Activated effector memory CD4-positive, alpha-beta T cell treated with Interleukin-2 at 50 U/mL for 16 hours (primary cell): ENCODE results near the gene OR6S1.
"Not testable (repeated sequence)": the region's sequence is repeated elsewhere in the genome, so short reads cannot be mapped to it uniquely, and the experiment has no call there.

ENCODE experiments used
- DNase-seq: peaks from one replicate; pipeline ENCODE4 v3.0.0-alpha.2; 2020

OR6S1 gene

DNA sequence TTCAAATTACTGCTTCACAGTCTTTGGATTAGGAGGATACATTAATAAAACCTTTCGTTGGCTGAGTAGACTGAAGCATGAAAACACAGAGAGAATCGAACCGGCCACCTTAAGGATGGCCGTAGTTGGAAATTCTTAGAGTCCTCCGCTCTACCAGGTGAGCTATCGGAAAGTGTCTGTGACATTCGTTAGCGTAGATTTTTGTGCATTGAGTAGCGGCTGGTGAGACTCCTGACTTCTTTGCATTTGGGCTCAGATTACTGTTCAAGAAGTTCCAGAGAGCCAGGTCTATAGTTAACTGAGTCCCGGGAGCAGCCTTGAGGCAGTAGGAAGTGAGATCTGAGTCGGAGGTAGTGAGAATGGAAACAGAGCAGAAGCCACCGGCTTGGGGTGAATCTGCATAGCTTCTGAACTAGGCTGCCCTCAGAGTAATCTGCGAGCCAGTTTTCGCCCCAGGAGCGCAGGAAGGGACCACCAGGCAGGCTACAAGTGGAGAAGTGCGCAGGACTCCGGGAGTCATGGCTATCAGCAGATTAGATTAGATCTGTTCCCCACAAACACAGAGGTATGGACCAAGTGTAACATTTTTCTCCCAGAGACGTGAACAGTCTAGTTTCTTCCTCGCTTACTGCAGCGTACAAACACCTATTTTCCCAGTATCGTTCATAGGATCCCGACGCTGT lies 11.0 kb downstream of the OR6S1 start:
- no peak for DNase-seq

DNA sequence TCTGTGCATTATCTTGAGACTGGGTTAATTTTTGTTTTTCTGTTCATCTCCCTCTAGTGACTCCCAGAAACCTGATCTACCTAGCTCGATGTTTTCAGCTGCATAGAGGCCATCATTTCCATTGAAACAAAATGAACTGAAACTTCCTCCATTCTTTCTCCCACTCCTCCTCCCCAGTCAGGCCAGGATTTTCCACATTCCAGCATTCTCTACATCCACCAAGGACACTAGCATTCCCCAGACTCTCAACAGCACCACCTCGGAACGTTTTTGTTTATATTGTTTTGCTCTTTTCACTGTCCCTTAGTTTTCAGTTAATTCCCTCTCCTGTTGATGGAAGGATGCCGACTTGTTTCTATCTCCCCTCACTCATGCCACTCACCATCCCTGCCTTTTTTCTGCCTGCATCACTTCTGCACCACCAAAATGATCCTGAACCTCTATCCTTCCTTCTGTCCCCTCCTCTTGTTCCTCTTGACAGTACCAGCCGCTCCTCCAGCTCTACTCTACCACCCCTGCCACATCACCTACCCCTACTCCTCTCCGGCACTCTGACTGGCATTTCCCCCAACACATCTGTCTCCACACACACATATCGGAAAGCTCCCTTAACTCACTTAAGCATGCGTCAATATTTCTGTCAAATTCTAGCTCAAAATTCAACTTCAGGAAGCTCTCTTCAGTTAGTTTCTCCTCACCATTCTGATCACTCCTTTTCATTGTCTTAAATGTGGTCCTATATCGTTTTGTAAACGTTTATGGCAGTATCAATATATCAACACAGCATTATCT lies 13.2 kb downstream of the OR6S1 start:
- DNase-seq: no peak

DNA sequence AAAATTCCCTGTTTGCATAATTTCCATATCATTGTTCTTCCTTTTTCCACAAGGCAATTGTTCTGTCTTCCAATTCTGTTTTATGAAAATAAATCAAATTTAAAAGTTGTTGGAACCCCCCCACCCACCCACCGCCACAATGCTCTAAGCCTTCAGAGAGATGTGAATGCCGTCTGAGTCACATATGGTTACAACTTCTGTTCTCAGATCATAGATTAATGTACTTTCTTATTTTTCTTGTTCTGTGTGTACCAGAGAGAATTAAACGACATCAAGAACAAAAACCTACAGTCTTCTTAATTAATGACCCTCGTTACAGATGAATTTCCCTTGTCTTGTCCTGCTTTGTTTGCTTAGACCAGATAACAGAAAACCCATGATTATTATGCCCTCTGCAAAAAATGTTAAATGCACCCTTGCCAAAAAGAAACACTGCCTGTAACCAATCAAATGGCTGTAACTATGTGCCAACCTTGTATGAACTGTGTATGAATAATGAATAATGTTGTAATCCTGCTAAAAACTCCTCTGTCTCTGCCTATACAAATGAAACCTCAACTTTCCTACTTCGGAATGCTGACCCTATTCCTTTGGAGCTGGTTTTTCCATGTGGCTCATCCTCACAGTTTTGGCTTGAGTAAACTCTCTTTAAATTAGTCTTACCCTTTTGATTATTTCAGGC lies 14.0 kb downstream of the OR6S1 start:
- no peak for DNase-seq

DNA sequence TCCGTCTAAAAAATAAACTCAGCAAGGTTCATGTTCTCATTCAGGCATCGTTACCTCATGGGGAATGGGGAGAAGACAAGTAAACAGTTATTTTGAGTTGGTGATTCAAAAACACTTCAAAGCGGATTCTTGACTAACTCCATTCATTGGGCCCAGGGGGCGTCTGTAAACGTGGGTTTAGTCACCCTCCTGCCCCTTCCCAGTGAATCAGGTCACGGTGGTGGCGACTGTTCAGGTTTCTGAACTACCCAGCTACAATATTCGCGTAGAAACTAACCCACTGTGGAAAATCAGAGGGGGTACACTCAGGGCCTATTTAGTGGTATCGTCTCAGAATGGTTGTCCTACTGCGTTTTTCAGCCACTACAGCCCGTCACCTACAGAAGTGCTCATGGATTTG lies 15.2 kb downstream of the OR6S1 start:
- no peak for DNase-seq

DNA sequence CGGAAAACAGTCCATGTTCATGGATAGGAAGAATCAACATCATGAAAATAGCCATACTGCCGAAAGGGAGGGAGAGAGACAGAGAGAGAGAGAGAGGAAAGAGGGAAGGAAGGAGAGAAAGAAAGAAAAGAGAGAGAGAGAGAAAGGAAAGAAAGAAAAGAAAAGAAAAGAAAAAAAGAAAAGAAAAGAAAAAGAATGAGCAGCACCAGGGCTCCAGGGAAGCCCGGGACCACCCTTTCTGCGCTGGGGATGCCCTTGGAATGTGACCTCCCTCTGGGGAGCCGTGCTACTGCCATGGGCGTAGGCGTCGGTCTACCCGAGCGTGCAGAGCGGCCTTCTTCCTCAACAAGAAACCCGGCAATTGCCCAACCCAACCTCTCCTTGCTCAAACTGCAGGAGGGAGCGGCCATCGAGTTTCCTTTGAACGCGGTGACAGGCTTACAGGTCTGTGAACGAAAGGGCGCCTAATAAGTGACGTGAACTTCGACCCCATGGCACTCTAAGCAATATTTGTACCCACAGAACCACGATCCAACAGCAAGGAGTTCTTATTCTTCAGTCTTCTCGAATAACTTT lies 16.9 kb downstream of the OR6S1 start:
- peak; percentile 40 for DNase-seq

DNA sequence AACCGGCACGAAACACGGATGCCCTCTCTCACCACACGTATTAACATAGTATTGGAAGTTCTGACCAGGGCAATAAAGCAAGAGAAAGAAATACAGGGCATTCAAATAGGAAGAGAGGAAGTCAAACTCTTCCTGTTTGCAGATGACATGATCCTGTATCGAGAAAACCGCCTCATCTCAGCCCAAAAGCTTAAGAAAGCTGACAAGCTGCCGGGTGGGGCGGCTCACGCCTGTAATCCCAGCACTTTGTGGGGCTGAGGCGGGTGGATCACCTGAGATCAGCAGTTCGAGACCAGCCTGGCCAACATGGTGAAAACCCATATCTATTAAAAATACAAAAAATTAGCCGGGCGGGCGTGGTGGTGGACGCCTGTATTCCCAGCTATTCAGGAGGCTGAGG lies 17.7 kb downstream of the OR6S1 start:
- DNase-seq: no peak

DNA sequence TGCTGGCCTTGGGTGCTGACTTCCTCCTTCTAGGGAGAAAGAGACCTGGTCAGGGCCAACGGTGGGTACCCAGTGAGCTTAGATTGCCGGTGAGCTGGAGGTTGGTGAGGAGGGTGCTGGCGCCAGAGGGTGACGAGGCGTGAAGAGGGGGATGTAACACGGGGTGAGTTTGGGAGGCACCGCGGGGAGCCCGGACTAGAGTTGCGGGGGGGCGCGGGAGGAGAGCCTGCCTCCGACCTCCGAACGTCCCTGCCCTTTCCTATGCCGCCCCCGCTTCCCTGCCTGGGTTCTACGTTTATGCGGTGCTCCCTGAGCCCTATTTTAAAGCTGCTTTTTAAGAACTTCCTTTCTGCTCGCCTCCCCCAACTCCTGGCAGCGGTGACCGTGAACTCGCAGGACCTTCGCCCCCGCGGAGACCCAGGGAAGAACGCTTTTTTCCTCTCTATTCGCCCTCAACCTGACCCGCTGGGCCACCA lies 18.6 kb downstream of the OR6S1 start:
- no peak for DNase-seq

DNA sequence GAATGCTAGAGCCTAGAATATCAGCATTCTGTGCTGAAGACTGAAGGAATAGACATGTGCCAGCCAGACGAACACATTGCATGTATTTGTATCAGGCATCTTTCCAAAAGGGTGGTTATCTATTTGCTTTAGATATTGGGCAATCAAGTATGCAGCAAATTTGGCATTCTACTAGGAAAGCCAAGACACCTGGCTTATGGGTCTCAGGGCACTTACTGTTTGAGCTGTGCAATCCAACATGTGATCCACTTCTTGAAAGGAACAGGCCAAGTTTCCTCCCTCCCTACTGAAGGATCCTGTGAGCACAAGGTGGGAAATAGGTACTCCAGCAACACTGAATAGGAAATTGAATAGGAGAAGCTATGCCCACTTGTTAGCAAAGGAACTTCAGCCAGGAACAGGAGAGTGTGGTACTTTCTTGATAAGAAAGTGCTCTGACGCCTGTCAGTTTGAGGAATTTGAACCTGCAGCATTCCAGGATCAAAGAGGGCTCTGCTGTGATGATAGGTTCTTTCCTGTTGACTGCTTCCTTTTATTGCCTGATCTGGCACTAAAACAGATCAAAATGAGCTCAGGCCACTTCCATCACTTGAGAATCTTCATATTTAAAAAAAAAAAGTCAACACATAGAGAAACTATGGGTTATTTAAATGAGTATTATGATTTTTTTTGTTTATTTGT lies 20.6 kb downstream of the OR6S1 start:
- no peak for DNase-seq

DNA sequence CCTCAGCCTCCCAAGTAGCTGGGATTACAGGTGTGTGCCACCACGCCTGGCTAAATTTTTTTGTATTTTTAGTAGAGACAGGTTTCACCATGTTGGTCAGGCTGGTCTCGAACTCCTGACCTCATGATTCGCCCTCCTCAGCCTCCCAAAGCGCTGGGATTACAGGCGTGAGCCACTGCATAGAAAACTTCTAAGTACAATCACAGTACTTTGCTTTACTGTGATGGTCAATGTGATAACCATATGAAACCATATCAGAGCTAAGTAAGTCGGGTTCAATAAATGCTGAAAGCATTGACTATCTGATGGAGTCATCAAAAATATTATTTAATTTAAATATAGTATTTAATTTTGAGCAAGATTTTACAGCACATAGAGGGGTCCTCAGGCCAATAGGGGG lies 21.8 kb downstream of the OR6S1 start:
- DNase-seq: not testable (repeated sequence)

DNA sequence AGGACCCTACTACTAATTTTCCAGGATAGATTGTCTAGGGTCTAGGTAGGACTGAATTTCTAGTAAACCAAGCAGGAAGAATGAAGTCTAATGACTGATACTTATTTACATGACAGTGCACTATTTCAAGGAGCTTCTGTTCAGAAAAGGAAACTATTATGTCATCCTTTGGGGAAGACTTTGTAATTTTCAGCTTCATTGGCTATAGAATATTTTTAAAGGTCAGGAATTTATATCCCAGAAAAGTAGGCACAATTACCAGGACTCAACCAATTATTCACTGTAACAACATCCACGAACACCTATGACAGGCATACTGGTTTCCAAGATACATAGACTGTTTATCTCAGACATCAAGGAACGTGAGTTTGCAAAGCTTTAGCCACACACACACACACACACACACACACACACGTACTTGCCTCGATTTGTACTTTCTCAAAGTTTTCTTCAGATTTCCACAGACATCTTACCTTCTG lies 23.2 kb downstream of the OR6S1 start:
- no peak for DNase-seq

DNA sequence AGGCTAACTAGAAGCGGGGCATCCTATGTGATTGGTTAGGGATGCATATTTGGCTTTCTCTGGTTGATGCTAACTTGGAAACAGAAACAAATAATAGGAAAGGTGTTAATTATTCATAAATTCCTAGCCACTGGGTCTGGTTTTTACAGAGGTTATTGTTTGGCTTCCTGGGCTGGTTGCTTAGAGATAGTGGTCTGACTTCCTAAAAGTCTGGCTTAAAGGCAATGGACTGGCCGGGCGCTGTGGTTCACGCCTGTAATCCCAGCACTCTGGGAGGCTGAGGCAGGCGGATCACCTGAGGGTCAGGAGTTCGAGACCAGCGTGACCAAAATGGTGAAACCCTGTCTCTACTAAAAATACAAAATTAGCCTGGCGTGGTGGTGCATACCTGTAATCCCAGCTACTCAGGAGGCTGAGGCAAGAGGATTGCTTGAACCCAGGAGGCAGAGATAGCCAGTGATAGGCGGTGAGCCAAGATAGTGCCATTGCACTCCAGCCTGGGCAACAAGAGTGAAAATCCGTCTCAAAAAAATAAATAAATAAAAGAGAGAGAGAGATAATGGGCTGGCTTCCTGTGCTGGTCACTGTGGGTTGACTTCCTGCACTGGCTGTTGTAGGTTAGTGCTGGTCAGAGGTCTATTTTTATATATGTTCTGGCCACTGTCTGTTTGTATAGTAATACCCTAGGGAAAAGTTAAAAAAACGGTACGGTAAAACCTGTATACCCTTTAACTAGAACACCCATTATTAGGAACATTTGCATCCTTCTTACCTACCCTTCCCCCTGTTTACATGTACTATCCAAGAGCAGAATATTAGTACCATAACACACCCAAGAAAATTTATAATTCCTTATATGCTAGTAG lies 24.1 kb downstream of the OR6S1 start:
- no peak for DNase-seq

DNA sequence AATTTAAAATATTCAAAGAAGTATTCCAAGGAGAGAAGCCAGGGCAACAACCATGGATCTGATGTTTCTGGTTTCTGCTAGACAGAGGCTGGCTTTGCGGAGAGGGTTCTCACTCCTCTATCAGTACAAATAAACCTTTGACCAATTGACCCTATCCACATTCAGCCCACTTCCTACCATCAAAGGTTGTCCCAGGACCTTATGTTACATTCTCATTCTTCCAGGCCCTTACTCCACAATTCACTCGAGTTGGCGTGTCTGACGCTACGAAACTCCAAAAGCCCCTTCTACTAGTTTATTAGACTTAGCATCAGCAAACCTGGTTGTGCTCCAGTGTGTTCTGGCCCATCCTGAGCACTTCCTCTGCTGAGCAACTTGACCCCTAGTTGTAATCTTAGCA lies 25.5 kb downstream of the OR6S1 start:
- no peak for DNase-seq

DNA sequence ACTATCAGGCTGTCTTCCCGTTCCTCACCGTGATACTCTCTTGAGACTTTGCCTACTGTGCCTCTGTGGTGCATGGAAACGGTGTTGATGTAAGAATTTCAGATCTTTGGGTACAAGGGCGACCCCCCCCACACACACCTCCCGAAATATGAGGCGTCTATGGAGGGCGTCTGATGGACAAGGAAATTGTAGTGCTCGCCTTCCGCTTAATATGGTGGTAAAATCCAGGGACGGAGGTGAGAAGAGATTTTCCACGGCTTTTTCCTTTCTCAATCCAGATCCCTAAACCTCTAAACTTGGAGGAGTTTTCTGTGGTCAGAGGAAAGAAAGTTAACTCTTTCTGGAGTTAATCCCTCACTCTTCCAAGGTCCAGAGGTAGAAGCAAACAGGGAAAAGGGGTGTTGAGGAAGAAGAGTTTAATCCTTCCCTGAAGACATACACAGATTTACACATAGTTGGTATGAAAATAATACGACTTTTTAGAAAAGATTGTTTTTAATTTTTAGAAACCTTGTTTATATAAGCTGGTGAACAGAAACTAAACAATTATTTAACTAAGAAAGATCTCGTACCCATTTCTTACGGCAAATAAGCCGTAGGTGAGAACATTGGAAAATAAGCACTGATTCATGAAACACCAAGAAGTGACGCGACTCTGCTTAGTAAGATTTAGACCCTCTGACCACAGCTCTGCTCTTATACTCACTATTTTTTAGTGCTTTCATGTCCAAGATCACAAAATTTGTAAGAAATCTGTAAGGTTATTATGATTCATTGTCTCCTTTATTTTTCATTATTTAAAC lies 27.3 kb downstream of the OR6S1 start:
- no peak for DNase-seq

DNA sequence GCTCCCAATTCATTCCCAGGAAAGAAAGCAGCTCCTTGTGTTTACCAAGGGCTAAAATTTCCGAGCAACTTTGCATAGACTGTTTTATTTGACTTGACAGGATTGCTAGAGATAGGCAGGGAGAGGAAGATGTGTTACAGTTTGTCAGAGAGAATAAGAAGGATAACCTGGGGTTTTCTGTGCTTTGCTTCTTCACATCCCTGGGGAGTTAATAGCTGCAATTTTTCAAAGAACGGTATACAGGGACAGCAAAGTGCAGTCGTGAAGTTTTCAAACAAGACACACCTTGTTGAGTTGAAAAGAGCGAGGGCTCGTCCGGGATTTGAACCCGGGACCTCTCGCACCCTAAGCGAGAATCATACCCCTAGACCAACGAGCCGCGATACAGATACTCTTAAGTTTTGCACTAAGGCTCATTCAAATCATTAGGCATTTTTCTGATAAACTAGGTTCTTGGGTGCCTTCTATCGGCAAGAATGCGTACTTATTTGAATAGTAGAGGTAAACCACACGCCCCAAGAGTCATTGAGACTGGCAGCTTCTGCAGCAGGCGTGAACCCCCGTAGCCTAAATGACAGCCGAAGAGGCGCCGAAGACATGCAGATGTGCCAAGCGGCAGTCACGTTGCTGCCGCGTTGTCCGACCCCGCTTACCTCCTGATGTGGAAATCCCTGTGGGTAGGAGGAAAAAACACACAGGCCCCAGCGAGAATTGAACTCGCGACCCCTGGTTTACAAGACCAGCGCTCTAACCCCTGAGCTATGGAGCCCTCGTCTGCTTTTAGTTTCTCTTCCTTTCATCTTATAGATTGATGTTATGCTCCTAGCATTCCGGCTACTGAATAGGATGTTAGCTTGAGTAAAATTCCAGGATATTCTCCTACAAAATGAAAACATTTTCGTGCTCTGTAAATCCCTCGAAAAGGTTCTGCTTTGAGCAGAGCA lies 28.1 kb downstream of the OR6S1 start:
- peak; percentile 69 for DNase-seq

DNA sequence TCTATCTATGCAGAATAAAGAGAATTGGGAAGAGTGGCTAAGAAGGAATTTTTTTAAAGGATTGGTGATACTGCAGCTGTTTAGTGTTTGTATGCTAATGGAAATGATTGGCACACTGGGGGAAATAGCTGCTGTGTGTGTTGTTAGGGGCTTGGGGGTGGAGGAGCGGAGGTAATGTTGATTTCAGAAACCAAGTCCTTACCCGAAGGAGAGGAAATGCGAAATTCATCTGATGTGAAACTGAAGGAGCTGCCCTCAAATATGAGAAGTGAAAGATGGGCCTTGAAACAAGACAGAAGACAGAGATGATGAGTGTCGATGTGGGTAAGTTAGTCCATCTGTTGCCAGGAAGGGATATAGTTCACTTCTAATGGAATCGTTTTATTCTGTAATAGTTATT lies 29.1 kb downstream of the OR6S1 start:
- DNase-seq: no peak

DNA sequence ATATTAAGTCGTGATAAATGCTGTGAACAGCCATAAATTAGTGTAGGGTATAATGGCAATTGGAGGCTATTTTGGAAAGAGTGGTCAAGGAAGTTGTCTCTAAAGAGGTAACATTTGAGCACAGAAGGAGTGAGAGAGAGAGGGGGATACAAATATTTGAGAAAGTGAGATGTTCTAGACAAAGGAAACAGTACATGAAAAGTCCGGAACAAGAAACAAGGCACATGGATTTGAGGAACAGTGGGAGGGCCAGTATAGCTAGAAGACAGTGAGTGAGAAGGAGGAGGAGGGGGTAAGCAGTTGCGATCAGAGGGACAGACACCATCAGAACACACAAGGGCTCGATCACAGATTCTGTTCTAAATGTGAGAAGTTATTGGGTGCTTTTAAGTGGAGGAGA lies 30.2 kb downstream of the OR6S1 start:
- DNase-seq: no peak

DNA sequence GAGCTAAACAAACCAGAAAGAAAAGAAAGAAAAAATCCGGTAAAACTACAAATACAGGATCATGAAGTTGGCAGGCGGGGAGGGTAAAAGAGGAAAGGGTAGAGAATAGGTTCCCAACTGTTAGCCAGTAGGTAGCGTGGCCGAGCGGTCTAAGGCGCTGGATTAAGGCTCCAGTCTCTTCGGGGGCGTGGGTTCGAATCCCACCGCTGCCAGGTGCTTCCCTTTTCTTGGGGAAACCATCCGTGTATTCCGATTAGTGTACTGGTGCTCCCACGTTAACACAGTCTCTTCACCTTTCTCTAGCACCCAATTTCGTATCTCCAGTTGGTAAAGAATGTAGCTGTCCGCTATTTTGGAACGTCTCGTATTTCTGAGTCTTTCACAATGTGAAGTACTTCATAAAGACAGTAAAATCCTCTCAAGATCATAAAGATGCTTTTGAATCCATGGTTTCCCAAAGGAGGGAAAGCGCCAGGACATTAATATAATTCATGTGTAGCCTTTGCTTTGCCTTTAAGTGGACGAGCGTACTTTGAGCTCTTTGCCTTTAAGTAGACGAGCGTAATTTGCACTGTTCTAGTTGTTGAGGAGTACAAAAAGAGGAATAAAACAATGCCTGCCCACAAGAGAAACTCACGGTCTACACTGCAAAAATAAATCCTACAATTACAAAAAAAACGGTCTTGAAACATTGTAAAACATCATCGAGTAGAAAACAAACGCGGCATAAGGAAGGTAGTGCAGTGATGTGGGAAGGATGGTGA lies 31.3 kb downstream of the OR6S1 start:
- DNase-seq: peak; percentile 46

DNA sequence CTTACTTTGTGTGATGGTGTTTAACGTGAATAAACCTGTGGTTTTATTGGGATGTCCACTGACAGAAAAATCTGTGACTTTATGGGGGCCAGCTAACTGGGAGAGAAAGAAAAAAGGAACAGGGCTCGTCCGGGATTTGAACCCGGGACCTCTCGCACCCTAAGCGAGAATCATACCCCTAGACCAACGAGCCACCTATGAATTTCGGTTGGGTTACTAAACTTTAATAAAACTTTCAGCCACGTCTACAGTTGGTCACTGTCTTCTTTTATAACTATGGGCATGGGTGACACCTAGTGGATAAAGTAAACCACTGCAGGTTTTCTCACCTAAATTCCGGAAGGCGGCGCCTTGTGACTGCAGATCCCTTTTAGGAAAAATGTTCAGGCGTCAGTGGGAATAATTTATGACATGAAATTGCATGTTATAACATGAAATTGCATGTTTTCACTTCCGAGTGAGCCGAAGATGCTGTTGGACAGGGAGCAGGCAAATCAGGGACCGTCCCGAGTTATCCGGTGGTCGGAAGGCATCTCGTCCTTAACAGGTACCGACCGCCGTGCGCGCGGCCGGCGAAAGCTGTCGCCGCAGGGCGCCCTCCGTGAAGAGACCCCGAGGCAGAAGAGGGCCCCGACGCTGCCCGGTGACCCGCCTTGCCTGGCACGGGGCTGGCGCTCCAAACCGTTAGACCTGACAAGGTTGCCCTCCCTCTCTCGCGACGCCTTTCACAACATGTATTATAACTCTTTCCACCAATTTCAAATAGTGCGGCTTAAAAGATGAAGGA lies 32.1 kb downstream of the OR6S1 start:
- DNase-seq: peak; percentile 35
